ENCODE data around the gene ZMYM4. TPM values are rescaled to one million over a fixed set of nuclear protein-coding genes. Genes with fewer than 3 reads are reported as not detected.

The ZMYM4 gene
- total RNA-seq, 3 donors from 2014 or later: 47.2 to 71.1 (median 47.8) TPM

DNA sequence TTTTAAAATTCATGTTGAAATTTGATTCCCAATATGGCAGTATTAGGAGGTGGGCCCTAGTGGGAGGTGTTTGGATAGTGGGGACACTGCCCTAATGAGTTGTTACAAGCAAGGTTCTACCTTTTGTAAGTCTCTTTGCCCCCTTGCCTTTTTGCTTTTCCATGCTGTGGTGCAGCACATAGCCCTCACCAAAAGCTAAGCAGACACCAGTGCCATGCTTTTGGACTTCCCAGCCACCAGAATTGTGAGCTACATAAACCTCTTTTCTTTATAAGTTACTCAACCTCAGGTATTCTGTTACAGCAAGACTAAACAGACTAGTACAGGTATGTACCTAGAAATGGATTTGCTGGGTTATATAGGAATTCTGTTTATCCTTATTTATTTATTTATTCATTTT is 13.7 kb downstream of the ZMYM4 start:
- no peaks in the 10 kb centered on the region for H3K36me3 ChIP-seq
- no peak for DNase-seq (ENCODE audit: low spot score in 2 of 2)
- intact Hi-C loops (cut with DNase I; ENCODE audit: low total_unique reads): no loop called here
- H3K27ac ChIP-seq: no peak overlapping the region
- H3K9me3 ChIP-seq: no peaks in the 10 kb centered on the region
- TF ChIP-seq POLR2A (IDR thresholded peaks at IDR 0.05): no peak
- no peak for TF ChIP-seq POLR2AphosphoS5 (IDR thresholded peaks at IDR 0.05)
- TF ChIP-seq, protein P1, sequence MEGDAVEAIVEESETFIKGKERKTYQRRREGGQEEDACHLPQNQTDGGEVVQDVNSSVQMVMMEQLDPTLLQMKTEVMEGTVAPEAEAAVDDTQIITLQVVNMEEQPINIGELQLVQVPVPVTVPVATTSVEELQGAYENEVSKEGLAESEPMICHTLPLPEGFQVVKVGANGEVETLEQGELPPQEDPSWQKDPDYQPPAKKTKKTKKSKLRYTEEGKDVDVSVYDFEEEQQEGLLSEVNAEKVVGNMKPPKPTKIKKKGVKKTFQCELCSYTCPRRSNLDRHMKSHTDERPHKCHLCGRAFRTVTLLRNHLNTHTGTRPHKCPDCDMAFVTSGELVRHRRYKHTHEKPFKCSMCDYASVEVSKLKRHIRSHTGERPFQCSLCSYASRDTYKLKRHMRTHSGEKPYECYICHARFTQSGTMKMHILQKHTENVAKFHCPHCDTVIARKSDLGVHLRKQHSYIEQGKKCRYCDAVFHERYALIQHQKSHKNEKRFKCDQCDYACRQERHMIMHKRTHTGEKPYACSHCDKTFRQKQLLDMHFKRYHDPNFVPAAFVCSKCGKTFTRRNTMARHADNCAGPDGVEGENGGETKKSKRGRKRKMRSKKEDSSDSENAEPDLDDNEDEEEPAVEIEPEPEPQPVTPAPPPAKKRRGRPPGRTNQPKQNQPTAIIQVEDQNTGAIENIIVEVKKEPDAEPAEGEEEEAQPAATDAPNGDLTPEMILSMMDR (IDR thresholded peaks at IDR 0.05): no peak
- H3K4me1 ChIP-seq: no peaks in the 10 kb centered on the region
- no peak overlapping the region for H3K4me3 ChIP-seq
- no peaks in the 10 kb centered on the region for H3K27me3 ChIP-seq

DNA sequence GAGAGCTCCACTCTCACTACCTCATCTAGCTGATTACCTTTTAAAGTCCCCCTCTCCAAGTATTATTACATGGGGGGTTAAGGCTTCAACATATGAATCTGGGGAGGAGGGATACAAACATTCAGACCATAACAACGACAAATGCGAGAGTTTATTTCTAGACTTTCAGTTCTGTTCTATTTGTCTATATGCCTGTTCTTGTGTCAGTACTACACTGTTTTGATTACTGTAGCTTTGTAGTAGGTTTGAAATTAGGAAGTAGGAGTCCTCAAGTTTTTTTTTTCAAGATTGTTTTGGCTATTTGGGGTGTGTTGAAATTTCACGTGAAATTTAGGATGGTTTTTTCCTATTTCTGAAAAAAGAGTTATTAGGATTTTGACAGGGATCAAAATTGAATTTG is 16.3 kb downstream of the ZMYM4 start:
- no peak overlapping the region for H3K4me3 ChIP-seq
- H3K27ac ChIP-seq: no peak overlapping the region
- H3K27me3 ChIP-seq: no peaks in the 10 kb centered on the region
- TF ChIP-seq, protein P1 (IDR thresholded peaks at IDR 0.05): no peak
- no peak for TF ChIP-seq POLR2AphosphoS5 (IDR thresholded peaks at IDR 0.05)
- no peak for TF ChIP-seq POLR2A (IDR thresholded peaks at IDR 0.05)
- DNase-seq (ENCODE audit: low spot score in 2 of 2): no peak
- intact Hi-C loops (cut with DNase I; ENCODE audit: low total_unique reads): no loop called here
- no peaks in the 10 kb centered on the region for H3K36me3 ChIP-seq
- peaks cover 6 to 8% of the 10 kb centered on the region in 2 donors for H3K4me1 ChIP-seq
- no peaks in the 10 kb centered on the region for H3K9me3 ChIP-seq

DNA sequence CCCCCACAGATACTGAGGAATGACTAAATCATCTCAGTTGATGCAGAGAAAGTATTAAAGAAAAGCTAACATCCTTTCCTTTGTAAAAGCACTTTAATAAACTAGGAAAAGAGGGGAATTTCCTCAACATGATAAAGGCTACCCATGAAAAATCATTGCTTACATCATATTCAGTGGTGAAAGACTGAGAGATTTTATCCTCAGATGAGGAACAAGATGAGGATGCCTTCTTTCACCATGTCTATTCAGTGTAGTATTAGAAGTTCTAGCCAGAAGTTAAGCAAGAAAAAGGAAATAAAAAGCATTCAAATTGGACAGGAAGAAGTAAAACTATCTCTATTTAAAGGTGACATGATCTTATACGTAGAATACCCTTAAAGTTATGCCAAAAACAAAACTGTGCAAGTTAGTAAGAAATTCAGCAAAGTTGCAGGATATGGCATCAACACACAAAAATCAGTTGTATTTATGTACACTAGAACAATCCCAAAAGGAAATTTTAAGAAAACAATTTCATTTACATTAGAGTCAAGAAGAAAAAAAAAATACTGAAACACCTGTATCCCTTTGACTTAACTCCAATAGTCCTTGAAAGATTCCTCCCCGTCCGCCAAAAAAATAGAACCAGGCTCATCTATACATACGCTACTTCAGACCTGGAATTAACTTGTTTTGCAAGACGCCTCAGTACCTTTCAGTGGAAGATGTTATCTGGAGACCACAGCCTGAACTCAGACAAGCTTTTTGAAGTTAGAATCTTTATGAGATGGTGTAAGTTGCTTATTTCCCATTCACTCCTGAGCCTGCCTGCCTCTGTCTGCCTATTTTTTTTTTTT is 17.5 kb downstream of the ZMYM4 start:
- H3K9me3 ChIP-seq: no peaks in the 10 kb centered on the region
- no peaks in the 10 kb centered on the region for H3K27me3 ChIP-seq
- H3K4me1 ChIP-seq: peaks cover 6 to 8% of the 10 kb centered on the region in 2 donors
- no peak for DNase-seq (ENCODE audit: low spot score in 2 of 2)
- no peaks in the 10 kb centered on the region for H3K36me3 ChIP-seq
- no peak overlapping the region for H3K4me3 ChIP-seq
- TF ChIP-seq, protein P1 (IDR thresholded peaks at IDR 0.05): no peak
- no peak for TF ChIP-seq POLR2AphosphoS5 (IDR thresholded peaks at IDR 0.05)
- TF ChIP-seq POLR2A (IDR thresholded peaks at IDR 0.05): no peak
- intact Hi-C loops (cut with DNase I; ENCODE audit: low total_unique reads): no loop called here
- H3K27ac ChIP-seq: no peak overlapping the region

DNA sequence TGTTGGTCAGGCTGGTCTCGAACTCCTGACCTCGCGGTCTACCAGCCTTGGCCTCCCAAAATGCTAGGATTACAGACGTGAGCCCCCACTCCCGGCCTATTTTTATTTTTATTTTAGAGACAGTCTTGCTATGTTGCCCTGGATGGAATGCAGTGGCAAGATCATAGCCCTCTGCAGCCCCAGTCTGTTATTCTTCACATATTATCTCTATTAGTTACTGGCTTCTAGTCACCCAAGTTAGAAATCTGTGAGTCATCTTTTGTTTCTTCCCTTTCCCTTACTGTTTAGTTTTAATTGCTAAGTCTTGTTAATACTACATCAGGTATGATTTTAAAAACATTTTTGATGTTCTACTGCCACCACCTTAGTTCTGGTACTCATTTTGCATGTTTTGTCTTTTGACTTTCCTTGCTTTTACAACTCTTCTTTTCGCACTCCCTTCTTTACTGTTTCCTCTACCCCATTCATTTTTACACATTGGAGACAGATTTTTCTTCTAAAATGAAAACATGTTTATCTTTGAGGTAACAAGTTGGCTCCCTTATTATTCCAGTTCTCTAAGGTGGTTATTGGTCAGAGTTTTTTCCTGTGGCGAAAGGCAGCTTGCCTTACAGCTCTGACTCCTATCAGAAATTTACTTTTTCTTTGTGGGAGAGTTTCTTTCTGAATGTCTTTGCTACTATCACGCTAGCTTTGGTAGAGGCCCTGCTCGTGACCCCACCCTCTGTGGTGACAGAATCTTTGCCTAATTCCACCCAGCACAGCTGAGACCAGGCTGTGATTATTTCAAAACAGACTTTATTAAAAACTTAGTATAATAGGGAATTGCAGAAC is 19.5 kb downstream of the ZMYM4 start:
- no peak for DNase-seq (ENCODE audit: low spot score in 2 of 2)
- Histone ChIP-seq H3K27ac (peak overlapping the region in 1 of 2 donors; percentile 52), H3K27me3 (no peaks in the 10 kb centered on the region), H3K4me1 (peaks cover 6 to 8% of the 10 kb centered on the region in 2 donors), H3K9me3 (no peaks in the 10 kb centered on the region), H3K4me3 (no peak overlapping the region), H3K36me3 (no peaks in the 10 kb centered on the region)
- intact Hi-C loops (cut with DNase I; ENCODE audit: low total_unique reads): no loop called here
- TF ChIP-seq POLR2A (IDR thresholded peaks at IDR 0.05) (no peak), POLR2AphosphoS5 (IDR thresholded peaks at IDR 0.05) (no peak)
- TF ChIP-seq, protein P1 (IDR thresholded peaks at IDR 0.05): no peak

DNA sequence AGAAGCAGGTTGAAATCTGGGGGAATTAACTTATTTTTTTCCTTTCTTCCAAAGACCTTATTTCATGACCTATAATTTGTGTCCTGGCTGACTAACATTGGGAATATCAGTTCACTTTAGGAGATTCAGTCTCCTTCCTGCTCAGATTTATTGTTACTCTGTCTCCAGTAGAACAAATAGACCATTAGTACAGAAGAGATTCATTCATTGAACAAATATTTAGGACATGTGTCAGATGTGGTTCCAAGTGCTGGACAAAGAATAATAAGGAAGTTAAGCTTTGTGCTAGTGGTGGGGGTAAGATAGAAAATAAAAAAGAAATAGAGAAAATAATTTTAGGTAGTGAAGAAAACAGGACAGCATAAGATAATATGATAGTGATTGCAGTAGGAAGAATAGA is 20.3 kb downstream of the ZMYM4 start:
- Histone ChIP-seq H3K4me1 (peaks cover 6 to 8% of the 10 kb centered on the region in 2 donors), H3K27ac (peak overlapping the region in 1 of 2 donors; percentile 52), H3K4me3 (no peak overlapping the region), H3K9me3 (no peaks in the 10 kb centered on the region), H3K36me3 (no peaks in the 10 kb centered on the region), H3K27me3 (no peaks in the 10 kb centered on the region)
- no peak for DNase-seq (ENCODE audit: low spot score in 2 of 2)
- intact Hi-C loops (cut with DNase I; ENCODE audit: low total_unique reads): no loop called here
- no peak for TF ChIP-seq POLR2AphosphoS5 (IDR thresholded peaks at IDR 0.05)
- TF ChIP-seq POLR2A (IDR thresholded peaks at IDR 0.05): no peak
- TF ChIP-seq, protein P1 (IDR thresholded peaks at IDR 0.05): no peak

All from breast epithelium (tissue), 4 donors.